ENCODE results near the gene MDN1.
A peak's percentile ranks its signal among the peaks of the same experiment; 100 is the strongest.
"Not testable (repeated sequence)": the region's sequence is repeated elsewhere in the genome, so short reads cannot be mapped to it uniquely, and the experiment has no call there.

The MDN1 gene

GRCh38 chr6:89736893-89737292 lies 82.7 kb downstream of the MDN1 start:
- TF ChIP-seq CTCF (conservative IDR thresholded peaks at IDR 0.05; ENCODE audit: low read length), result no peak
- H3K4me3 ChIP-seq (ENCODE audit: low read length), result no peak overlapping the region
- no peak for DNase-seq (ENCODE audit: low read depth)

- H3K4me3 ChIP-seq (ENCODE audit: low read length), result no peak overlapping the region
- DNase-seq (ENCODE audit: low read depth), result peak; percentile 13
- no peak for TF ChIP-seq CTCF (conservative IDR thresholded peaks at IDR 0.05; ENCODE audit: low read length)
These were observed 85.1 kb downstream of the MDN1 start for GRCh38 chr6:89734526-89734925.

GRCh38 chr6:89731924-89732567 lies 87.5 kb downstream of the MDN1 start:
- H3K4me3 ChIP-seq (ENCODE audit: low read length), result no peak overlapping the region

GRCh38 chr6:89731262-89731661 lies 88.3 kb downstream of the MDN1 start:
- H3K4me3 ChIP-seq (ENCODE audit: low read length); DNase-seq (ENCODE audit: low read depth): not testable (repeated sequence)

More at GRCh38 chr6:89731924-89732567, 87.5 kb downstream of the MDN1 start:
- TF ChIP-seq CTCF (conservative IDR thresholded peaks at IDR 0.05; ENCODE audit: low read length), result no peak
- DNase-seq (ENCODE audit: low read depth), result no peak

GRCh38 chr6:89729818-89730217 lies 89.8 kb downstream of the MDN1 start:
- DNase-seq (ENCODE audit: low read depth), result no peak
- no peak for TF ChIP-seq CTCF (conservative IDR thresholded peaks at IDR 0.05; ENCODE audit: low read length)
- H3K4me3 ChIP-seq (ENCODE audit: low read length), result no peak overlapping the region

GRCh38 chr6:89727501-89727900 lies 92.1 kb downstream of the MDN1 start:
- DNase-seq (ENCODE audit: low read depth), result no peak
- TF ChIP-seq CTCF (conservative IDR thresholded peaks at IDR 0.05; ENCODE audit: low read length), result no peak
- H3K4me3 ChIP-seq (ENCODE audit: low read length), result no peak overlapping the region

- H3K4me3 ChIP-seq (ENCODE audit: low read length), result no peak overlapping the region
- DNase-seq (ENCODE audit: low read depth), result no peak
- TF ChIP-seq CTCF (conservative IDR thresholded peaks at IDR 0.05; ENCODE audit: low read length), result no peak
These were observed 94.6 kb downstream of the MDN1 start for GRCh38 chr6:89724981-89725380.

- TF ChIP-seq CTCF (conservative IDR thresholded peaks at IDR 0.05; ENCODE audit: low read length), result no peak
- H3K4me3 ChIP-seq (ENCODE audit: low read length), result no peak overlapping the region
- DNase-seq (ENCODE audit: low read depth), result no peak
These were observed 96.5 kb downstream of the MDN1 start for GRCh38 chr6:89723046-89723445.
